KOPT-K1 (cell line): ENCODE measurements around the gene CACNA1D.

Source experiments
- H3K27ac ChIP-seq: fragments of 200-600 bp; sonication (generic); 2 replicates; pipeline ENCODE4 v1.5.1; 2016; ENCODE audit warnings: antibody characterized with exemption, mild to moderate bottlenecking, low read depth, low read length; ENCODE audit not compliant: poor library complexity, severe bottlenecking
- H3K36me3 ChIP-seq: fragments of 200-600 bp; sonication (generic); 2 replicates; pipeline ENCODE4 v1.5.1; 2017; ENCODE audit warnings: antibody characterized with exemption, mild to moderate bottlenecking, low read length, moderate library complexity; ENCODE audit not compliant: insufficient read depth
- H3K9me3 ChIP-seq: fragments of 200-600 bp; sonication (generic); 2 replicates; pipeline ENCODE4 v1.5.1; 2017; ENCODE audit warnings: antibody characterized with exemption, low read length, mild to moderate bottlenecking; ENCODE audit not compliant: insufficient read depth, poor library complexity, severe bottlenecking

CACNA1D gene

GRCh38 chr3:53694666-53695323 lies 200.4 kb downstream of the CACNA1D start:
- H3K27ac ChIP-seq, result no peak overlapping the region
- H3K9me3 ChIP-seq, result no peaks in the 10 kb centered on the region
- no peaks in the 10 kb centered on the region for H3K36me3 ChIP-seq

GRCh38 chr3:53695324-53695690 lies 200.9 kb downstream of the CACNA1D start:
- Histone ChIP-seq H3K36me3 (no peaks in the 10 kb centered on the region), H3K9me3 (no peaks in the 10 kb centered on the region), H3K27ac (no peak overlapping the region)

GRCh38 chr3:53696401-53697172 lies 202.2 kb downstream of the CACNA1D start:
- H3K27ac ChIP-seq, result no peak overlapping the region
- no peaks in the 10 kb centered on the region for H3K9me3 ChIP-seq
- no peaks in the 10 kb centered on the region for H3K36me3 ChIP-seq

GRCh38 chr3:53700441-53700840 lies 206.0 kb downstream of the CACNA1D start:
- Histone ChIP-seq H3K27ac (no peak overlapping the region), H3K36me3 (no peaks in the 10 kb centered on the region), H3K9me3 (no peaks in the 10 kb centered on the region)

GRCh38 chr3:53702776-53703530 lies 208.5 kb downstream of the CACNA1D start:
- H3K9me3 ChIP-seq, result no peaks in the 10 kb centered on the region
- H3K36me3 ChIP-seq, result no peaks in the 10 kb centered on the region
- peak overlapping the region; percentile 62 for H3K27ac ChIP-seq

GRCh38 chr3:53703630-53704362 lies 209.4 kb downstream of the CACNA1D start:
- Histone ChIP-seq H3K27ac (peak overlapping the region; percentile 62), H3K9me3 (no peaks in the 10 kb centered on the region), H3K36me3 (no peaks in the 10 kb centered on the region)

- Histone ChIP-seq H3K9me3 (no peaks in the 10 kb centered on the region), H3K36me3 (no peaks in the 10 kb centered on the region), H3K27ac (peak overlapping the region; percentile 62)
Observed at GRCh38 chr3:53704363-53704725, 209.9 kb downstream of the CACNA1D start.

- no peaks in the 10 kb centered on the region for H3K36me3 ChIP-seq
- no peaks in the 10 kb centered on the region for H3K9me3 ChIP-seq
- peak overlapping the region; percentile 62 for H3K27ac ChIP-seq
Observed at GRCh38 chr3:53705024-53705745, 210.8 kb downstream of the CACNA1D start.

GRCh38 chr3:53705774-53706173 lies 211.4 kb downstream of the CACNA1D start:
- H3K9me3 ChIP-seq, result no peaks in the 10 kb centered on the region
- no peaks in the 10 kb centered on the region for H3K36me3 ChIP-seq
- peak overlapping the region; percentile 62 for H3K27ac ChIP-seq

- Histone ChIP-seq H3K27ac (no peak overlapping the region), H3K9me3 (no peaks in the 10 kb centered on the region), H3K36me3 (no peaks in the 10 kb centered on the region)
Observed at GRCh38 chr3:53707222-53707621, 212.8 kb downstream of the CACNA1D start.

- no peaks in the 10 kb centered on the region for H3K36me3 ChIP-seq
- no peaks in the 10 kb centered on the region for H3K9me3 ChIP-seq
- no peak overlapping the region for H3K27ac ChIP-seq
Observed at GRCh38 chr3:53708001-53708621, 213.7 kb downstream of the CACNA1D start.

GRCh38 chr3:53709256-53709655 lies 214.8 kb downstream of the CACNA1D start:
- H3K9me3 ChIP-seq, result no peaks in the 10 kb centered on the region
- H3K27ac ChIP-seq, result no peak overlapping the region
- no peaks in the 10 kb centered on the region for H3K36me3 ChIP-seq

- H3K27ac ChIP-seq, result no peak overlapping the region
- no peaks in the 10 kb centered on the region for H3K9me3 ChIP-seq
Observed at GRCh38 chr3:53709860-53710674, 215.7 kb downstream of the CACNA1D start.

More at GRCh38 chr3:53709860-53710674, 215.7 kb downstream of the CACNA1D start:
- no peaks in the 10 kb centered on the region for H3K36me3 ChIP-seq
